B cell (primary cell): ENCODE measurements around the gene UTP4.
"Not testable (repeated sequence)": the region's sequence is repeated elsewhere in the genome, so short reads cannot be mapped to it uniquely, and the experiment has no call there.

Experiments used
- EZH2 ChIP-seq: IDR thresholded peaks from 2 replicates; pipeline ENCODE4 v1.6.1; 2012; ENCODE audit warnings: borderline replicate concordance, low read depth, mild to moderate bottlenecking, moderate library complexity, low read length; ENCODE audit not compliant: insufficient read depth, poor library complexity, severe bottlenecking
- TF ChIP-seq, protein P1 (sequence below): fragments of 200-600 bp; IDR thresholded peaks from one replicate; pipeline ENCODE4 v1.8.0; 2022; ENCODE audit warnings: antibody characterized with exemption, mild to moderate bottlenecking

DNA sequence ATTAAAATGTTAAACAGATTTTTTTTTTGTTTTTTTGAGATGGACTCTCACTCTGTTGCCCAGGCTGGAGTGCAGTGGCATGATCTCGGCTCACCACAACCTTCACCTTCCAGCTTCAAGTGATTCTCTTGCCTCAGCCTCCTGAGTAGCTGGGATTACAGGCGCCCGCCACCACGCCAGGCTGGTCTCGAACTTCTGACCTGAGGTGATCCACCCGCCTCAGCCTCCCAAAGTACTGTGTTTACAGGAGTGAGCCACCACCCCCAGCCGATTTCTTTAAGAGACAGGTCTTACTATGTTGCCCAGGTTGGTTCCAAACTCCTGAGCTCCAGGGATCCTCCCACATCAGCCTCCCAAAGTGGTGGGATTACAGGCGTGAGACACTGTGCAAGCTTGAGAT lies 8.0 kb upstream of the UTP4 start:
- TF ChIP-seq, protein P1, sequence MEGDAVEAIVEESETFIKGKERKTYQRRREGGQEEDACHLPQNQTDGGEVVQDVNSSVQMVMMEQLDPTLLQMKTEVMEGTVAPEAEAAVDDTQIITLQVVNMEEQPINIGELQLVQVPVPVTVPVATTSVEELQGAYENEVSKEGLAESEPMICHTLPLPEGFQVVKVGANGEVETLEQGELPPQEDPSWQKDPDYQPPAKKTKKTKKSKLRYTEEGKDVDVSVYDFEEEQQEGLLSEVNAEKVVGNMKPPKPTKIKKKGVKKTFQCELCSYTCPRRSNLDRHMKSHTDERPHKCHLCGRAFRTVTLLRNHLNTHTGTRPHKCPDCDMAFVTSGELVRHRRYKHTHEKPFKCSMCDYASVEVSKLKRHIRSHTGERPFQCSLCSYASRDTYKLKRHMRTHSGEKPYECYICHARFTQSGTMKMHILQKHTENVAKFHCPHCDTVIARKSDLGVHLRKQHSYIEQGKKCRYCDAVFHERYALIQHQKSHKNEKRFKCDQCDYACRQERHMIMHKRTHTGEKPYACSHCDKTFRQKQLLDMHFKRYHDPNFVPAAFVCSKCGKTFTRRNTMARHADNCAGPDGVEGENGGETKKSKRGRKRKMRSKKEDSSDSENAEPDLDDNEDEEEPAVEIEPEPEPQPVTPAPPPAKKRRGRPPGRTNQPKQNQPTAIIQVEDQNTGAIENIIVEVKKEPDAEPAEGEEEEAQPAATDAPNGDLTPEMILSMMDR, result not testable (repeated sequence)
- not testable (repeated sequence) for TF ChIP-seq EZH2
